Endothelial cell of hepatic sinusoid (primary cell): ENCODE measurements around the gene SGSH.

Experiments used
- in situ Hi-C: cut with HindIII; loops from 2 replicates; pipeline ENCODE4 v1.10.0; 2017; ENCODE audit warnings: low sequenced_read_pairs

Gene SGSH

GRCh38 chr17:80227666-80228065 lies 7.5 kb upstream of the SGSH start:
- in situ Hi-C loops = no loop called here

DNA sequence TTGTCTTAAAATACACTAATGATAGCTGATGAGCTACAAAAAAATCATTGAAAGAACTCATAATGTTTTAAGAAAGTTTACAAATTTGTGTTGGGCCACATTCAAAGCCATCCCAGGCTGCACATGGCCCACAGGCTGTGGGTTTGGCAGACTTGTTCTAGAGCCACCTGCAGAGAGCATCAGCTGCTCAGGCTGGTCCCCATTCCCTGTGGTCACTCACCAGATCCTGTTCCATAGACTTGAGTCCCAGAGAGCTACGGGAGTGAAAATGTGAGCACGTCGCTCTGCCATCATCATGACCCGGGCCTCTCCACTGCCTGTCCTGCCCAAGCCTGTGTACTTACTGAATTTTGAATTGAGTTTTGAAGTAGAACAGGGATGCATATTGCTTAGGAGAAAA lies 7.0 kb upstream of the SGSH start:
- in situ Hi-C loops = no loop called here

DNA sequence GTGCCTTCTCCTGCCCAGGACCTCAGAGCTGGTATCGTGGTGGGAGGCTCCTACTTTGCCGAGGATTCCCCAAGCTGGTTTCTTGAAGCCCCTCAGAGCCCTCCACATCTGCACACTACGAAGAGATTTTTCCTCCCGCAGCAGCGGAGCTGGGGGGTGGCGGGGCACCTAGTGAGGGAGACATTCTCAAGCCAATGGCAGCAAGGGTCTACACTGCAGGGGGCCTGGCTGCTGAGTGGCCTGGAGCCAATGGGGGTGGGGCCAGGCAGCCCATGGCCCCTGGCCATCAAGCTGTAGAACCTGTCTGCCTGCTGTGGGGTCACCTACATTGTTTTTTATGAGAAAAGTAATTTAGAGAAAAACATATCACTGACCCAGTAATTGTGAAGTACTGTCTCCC lies 5.1 kb upstream of the SGSH start:
- in situ Hi-C loops = no loop called here

- in situ Hi-C loops = no loop called here
These were observed 4.5 kb upstream of the SGSH start for GRCh38 chr17:80224683-80225082.

GRCh38 chr17:80223838-80224497 lies 3.8 kb upstream of the SGSH start:
- in situ Hi-C loops = no loop called here

- in situ Hi-C loops = no loop called here
These were observed 3.1 kb upstream of the SGSH start for GRCh38 chr17:80223142-80223815.

DNA sequence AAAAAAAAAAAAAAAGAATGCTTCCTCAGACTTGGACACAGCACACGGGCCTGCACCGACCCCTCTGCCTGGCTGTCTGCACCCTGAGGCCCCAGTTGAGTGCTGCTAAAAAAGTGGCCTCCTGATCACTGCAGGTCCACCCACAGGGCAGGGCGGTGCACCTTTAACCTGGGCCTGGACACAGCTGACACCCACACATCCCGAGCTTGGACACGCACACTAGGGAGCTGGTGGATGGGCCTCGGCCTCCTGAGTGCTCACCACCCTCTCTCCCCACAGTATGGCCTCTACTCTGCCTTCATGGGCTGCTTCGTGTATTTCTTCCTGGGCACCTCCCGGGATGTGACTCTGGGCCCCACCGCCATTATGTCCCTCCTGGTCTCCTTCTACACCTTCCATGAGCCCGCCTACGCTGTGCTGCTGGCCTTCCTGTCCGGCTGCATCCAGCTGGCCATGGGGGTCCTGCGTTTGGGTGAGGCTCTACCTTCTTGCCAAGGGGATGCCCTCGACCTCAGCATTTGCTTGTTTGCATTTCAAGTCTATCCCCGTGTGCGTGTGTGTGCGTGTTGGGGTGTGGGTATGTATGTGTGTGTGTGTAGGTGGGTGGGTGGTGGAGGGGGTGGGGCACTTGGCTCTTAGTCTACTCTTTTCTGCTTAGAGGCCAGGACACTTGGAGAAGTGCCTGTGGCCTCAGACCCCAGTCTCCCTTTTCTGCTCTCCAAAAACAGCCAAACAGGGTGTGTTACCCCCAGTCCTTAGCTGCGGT lies 2.4 kb upstream of the SGSH start:
- in situ Hi-C loops = no loop called here

- in situ Hi-C loops = no loop called here
These were observed 1.4 kb upstream of the SGSH start for GRCh38 chr17:80221351-80222105.

- in situ Hi-C loops = no loop called here
These were observed 643 bp upstream of the SGSH start for GRCh38 chr17:80220736-80221215.

GRCh38 chr17:80219763-80220053 lies 425 bp downstream of the SGSH start:
- in situ Hi-C loops = loop anchor here (5.0 kb wide), 3 partner anchors 52 to 82 kb away; no protein-coding TSS in a partner anchor

- in situ Hi-C loops = loop anchor here (5.0 kb wide), 3 partner anchors 52 to 82 kb away; no protein-coding TSS in a partner anchor
These were observed 945 bp downstream of the SGSH start for GRCh38 chr17:80219013-80219762.

DNA sequence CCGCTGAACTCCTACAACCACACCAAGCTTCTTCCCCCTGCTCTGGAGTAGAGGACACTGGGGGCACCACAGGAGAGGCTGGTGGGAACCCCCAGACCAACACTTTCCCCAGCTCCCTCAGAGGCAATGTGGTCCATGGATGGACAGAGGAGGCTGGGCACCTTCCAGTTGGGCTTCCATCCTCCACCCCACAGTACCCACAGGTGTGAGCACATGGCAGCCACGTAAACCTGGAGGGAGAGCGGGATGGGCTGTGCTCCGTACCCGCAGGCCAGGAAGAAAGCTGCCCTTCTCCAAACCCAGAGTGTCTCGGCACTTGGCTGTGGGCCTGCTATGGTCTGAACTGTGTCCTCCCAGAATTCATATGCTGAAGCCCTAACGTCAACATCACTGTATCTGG lies 1.7 kb downstream of the SGSH start:
- in situ Hi-C loops = loop anchor here (5.0 kb wide), 3 partner anchors 51 to 81 kb away; no protein-coding TSS in a partner anchor

DNA sequence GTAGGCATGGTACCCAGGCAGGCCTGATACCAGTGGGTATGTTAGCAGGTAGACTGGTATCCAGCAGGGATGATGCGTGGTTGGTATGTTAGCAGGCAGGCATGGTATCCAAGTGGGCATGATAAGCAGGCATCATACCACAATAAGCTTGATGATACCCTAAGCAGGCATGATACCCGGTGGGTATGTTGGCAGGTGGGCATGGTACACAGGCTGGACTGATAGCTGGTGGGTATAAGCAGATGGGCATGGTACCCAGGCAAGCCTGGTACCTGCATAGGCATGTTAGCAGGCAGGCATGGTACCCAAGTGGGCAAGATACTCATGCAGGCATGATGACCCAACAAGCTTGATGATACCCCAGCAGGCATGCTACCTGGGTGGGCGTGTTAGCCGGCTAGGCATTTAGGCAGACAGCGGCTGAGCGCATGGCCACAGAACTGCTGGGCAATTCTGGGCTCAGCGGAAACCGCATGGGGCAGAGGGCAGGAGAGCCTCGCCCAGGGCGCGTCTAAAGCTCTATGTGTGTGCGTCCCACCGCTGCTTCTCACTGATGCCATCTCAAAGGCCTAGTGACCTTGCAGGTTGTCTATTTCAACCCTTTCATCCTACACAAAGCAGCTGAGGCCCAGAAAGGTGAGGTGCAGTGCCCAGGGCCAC lies 2.3 kb downstream of the SGSH start:
- in situ Hi-C loops = loop anchor here (5.0 kb wide), 3 partner anchors 51 to 81 kb away; no protein-coding TSS in a partner anchor

DNA sequence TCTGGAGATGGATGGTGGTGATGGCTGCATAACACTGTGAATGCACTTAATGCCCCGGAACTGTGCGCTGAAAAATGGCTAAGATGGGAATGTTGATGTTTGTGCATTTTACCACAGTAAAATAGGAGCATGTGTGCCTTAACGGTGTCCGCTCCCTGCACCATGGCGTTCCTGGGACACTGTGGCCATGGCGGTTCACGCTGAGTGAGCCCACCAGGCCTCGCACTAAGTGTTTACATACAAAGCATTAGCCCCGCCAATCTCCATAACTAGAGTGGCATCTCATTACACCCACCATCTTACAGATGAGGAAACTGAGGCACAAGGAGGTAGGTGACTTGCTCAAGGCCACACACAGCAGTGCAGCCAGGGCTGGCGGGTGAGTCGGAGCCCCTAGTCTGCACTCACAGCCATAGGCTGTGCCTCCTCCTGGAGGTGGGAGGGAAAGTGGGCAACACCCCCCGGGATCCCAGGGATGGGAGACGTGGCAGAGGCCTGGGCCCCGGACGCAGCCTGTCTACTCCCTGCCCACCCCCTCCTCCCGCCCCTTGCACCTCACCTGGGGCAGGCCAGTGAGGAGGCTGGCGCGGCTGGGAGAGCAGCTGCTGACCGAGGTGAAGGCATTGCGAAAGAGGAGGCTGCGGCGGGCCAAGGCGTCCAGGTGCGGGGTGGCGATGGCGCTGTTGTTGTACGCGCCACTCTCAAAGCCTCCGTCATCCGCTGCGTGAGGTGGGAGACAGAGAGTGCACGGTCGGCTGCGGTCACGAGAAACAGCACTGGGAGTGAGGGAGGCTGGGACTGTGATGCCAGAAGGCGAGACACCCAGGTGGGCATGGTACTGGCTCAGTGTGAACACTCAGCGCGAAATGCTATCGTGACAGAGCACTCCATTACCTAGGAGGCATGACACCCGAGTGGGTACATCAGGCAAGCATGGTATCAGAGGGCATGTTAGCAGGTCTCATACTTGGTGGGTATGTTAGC lies 3.4 kb downstream of the SGSH start:
- in situ Hi-C loops = loop anchor here (5.0 kb wide), 3 partner anchors 49 to 79 kb away; no protein-coding TSS in a partner anchor

DNA sequence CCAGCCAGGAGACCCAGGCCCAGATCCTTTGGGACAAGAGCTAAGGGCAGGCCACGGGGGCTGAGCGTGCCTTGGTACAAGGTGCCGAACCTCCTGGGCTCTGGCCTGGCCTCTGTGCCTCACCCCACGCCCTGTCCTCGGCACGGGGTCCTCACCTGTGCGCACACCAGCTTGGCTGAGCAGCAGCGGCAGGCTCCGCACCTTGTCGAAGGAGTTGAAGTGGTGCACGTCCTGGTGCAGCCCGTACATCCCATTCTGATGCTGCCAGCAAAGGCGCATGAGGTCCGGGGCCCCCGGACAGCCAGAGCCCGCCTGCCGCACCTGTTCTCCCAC lies 5.3 kb downstream of the SGSH start:
- in situ Hi-C loops = loop anchor here (5.0 kb wide), 3 partner anchors 48 to 78 kb away; no protein-coding TSS in a partner anchor

- in situ Hi-C loops = no loop called here
These were observed 5.9 kb downstream of the SGSH start for GRCh38 chr17:80214012-80214877.

DNA sequence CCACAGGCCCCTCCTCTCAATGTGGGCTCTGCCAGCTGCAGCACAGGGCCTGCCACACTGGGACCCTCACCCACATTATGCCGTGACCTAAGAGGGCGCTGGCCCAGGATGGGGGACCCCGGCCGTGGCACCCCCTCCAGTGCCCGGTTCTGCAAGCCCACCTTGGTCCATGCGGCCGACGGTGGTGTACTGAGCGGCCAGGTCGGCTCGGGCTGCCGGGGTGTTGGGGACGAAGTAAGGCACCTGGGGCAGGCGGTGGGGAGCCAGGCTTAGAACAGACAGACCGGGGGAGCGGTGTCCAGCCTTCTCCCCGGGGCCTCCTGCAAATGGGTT lies 6.5 kb downstream of the SGSH start:
- in situ Hi-C loops = no loop called here
